IgD-negative memory B cell (primary cell): ENCODE results near the gene CHCT1. TPM values are rescaled to one million over a fixed set of nuclear protein-coding genes. Genes with fewer than 3 reads are reported as not detected.
"Not testable (repeated sequence)": the region's sequence is repeated elsewhere in the genome, so short reads cannot be mapped to it uniquely, and the experiment has no call there.

Experiments used
- H3K27ac Mint-ChIP-seq, 3 donors: one replicate each; pipeline ENCODE4 v1.8.0; 2020 to 2022; ENCODE audit warnings: mild to moderate bottlenecking in 3 of 3, mixed read lengths in 3 of 3, moderate library complexity in 1 of 3
- H3K27me3 Mint-ChIP-seq: one replicate; pipeline ENCODE4 v1.8.0; 2021; ENCODE audit warnings: mixed read lengths
- H3K36me3 Mint-ChIP-seq: one replicate; pipeline ENCODE4 v1.8.0; 2020; ENCODE audit warnings: mild to moderate bottlenecking, mixed read lengths
- H3K4me1 Mint-ChIP-seq, 3 donors: one replicate each; pipeline ENCODE4 v1.8.0; 2020 to 2022; ENCODE audit warnings: mixed read lengths in 3 of 3, mild to moderate bottlenecking in 1 of 3
- H3K4me3 Mint-ChIP-seq, 4 donors: one replicate each; pipeline ENCODE4 v1.8.0; 2020 to 2022; ENCODE audit warnings: mild to moderate bottlenecking in 4 of 4, mixed read lengths in 4 of 4, moderate library complexity in 3 of 4
- H3K9me3 Mint-ChIP-seq, 3 donors: one replicate each; pipeline ENCODE4 v1.8.0; 2020 to 2021; ENCODE audit warnings: mixed read lengths in 3 of 3, mild to moderate bottlenecking in 1 of 3
- polyA plus RNA-seq: library from polyadenylated mRNA; unstranded; fragments of 300-500 nt; fragmentation: Illumina TruSeq; gene quantifications from one replicate; pipeline ENCODE4 v1.2.3, GENCODE V29; 2021

The CHCT1 gene
- polyA plus RNA-seq, 1 donor from 2014 or later = not detected

GRCh38 chr17:60419875-60420274 lies 2.4 kb upstream of the CHCT1 start:
- not testable (repeated sequence) for H3K36me3 Mint-ChIP-seq, H3K27me3 Mint-ChIP-seq, H3K9me3 Mint-ChIP-seq

DNA sequence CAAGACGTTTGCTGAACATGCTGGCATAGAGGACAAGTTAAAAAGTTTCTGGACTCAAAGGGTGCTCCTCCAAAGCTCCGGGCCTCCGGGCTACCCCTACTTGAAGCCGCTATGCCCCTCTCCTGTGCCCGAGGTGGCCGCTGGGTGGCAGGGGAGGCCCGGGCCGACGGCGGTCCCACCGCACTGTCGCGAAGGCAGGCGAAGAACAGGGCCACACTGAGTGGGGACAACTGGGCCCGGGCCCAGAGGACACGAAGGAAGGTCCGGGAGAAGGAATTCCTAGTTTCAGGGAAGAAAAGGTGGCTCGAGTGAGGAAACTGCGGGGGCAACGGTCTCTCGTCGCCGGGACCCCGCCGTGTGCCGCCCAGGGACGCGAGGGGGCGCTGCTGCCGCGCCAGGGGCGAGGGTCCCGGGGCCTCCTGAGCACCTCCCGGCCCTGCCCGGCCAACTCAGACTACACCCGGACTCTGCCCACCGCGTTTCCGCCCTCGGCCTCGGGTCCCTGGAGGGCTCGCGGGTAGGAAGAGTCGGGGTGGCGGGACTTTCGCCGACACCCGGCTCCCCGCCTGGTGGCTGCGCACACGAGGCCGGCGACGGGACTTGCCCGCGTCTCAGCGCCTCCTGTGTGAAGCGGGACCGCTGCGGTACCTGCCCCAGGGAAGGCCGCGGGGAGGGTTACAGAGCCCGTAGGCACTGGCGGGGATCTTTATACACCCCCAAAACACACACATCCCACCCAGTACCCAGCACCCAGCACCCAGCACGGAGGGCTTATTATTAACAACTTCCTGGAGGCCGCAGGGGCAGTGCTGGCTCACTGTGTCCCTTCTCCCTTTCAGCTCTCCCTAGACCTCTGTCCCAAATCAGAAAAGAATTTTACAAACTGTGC lies 772 bp upstream of the CHCT1 start:
- peak overlapping the region; percentile 80 to 93 (median 88) for H3K4me3 Mint-ChIP-seq
- peaks cover 2% of the 10 kb centered on the region for H3K36me3 Mint-ChIP-seq
- H3K27ac Mint-ChIP-seq = peak overlapping the region; percentile 82 to 93 (median 91)
- H3K9me3 Mint-ChIP-seq = peaks cover 0 to 3% (median 1%) of the 10 kb centered on the region in 3 donors
- peaks cover 8 to 10% (median 8%) of the 10 kb centered on the region in 3 donors for H3K4me1 Mint-ChIP-seq
- no peaks in the 10 kb centered on the region for H3K27me3 Mint-ChIP-seq

More at GRCh38 chr17:60419875-60420274, 2.4 kb upstream of the CHCT1 start:
- H3K27ac Mint-ChIP-seq, H3K4me3 Mint-ChIP-seq, H3K4me1 Mint-ChIP-seq: not testable (repeated sequence)

- Mint-ChIP-seq H3K27me3 (no peaks in the 10 kb centered on the region), H3K4me3 (peak overlapping the region in 1 of 4 donors; percentile 54), H3K9me3 (peaks cover 0 to 3% (median 0%) of the 10 kb centered on the region in 3 donors), H3K4me1 (peaks cover 8 to 10% (median 8%) of the 10 kb centered on the region in 3 donors), H3K36me3 (peaks cover 2% of the 10 kb centered on the region), H3K27ac (peak overlapping the region in 1 of 3 donors; percentile 9)
Measured at GRCh38 chr17:60423865-60424264, 1.6 kb downstream of the CHCT1 start.

GRCh38 chr17:60425626-60426025 lies 3.3 kb downstream of the CHCT1 start:
- Mint-ChIP-seq H3K27ac (peak overlapping the region in 2 of 3 donors; percentile 33 to 52), H3K27me3 (no peaks in the 10 kb centered on the region), H3K4me3 (peak overlapping the region in 1 of 4 donors; percentile 59), H3K9me3 (peaks cover 0 to 3% (median 0%) of the 10 kb centered on the region in 3 donors), H3K36me3 (peaks cover 2% of the 10 kb centered on the region), H3K4me1 (peaks cover 8 to 10% (median 8%) of the 10 kb centered on the region in 3 donors)

- H3K4me3 Mint-ChIP-seq = no peak overlapping the region
- no peaks in the 10 kb centered on the region for H3K27me3 Mint-ChIP-seq
- peaks cover 0 to 3% (median 0%) of the 10 kb centered on the region in 3 donors for H3K9me3 Mint-ChIP-seq
- H3K36me3 Mint-ChIP-seq = peaks cover 4% of the 10 kb centered on the region
- no peak overlapping the region for H3K27ac Mint-ChIP-seq
- H3K4me1 Mint-ChIP-seq = peaks cover 4% of the 10 kb centered on the region in 3 donors
Measured at GRCh38 chr17:60426596-60426995, 4.3 kb downstream of the CHCT1 start.

DNA sequence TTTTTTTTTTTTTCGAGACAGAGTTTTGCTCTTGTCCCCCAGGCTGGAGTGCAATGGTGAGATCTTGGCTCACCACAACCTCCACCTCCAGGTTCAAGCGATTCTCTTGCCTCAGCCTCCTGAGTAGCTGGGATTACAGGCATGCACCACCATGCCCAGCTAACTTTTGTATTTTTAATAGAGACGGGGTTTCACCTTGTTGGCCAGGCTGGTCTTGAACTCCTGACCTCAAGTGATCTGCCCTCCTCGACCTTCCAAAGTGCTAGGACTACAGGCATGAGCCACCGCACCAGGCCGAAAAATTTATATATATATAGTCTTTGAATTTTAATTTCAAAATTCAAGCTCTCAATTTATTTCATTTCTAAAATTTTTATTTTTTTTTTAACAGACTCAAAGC lies 6.2 kb downstream of the CHCT1 start:
- not testable (repeated sequence) for H3K4me1 Mint-ChIP-seq, H3K9me3 Mint-ChIP-seq, H3K4me3 Mint-ChIP-seq, H3K27me3 Mint-ChIP-seq, H3K36me3 Mint-ChIP-seq
- H3K27ac Mint-ChIP-seq = peak overlapping the region in 1 of 3 donors; percentile 35

DNA sequence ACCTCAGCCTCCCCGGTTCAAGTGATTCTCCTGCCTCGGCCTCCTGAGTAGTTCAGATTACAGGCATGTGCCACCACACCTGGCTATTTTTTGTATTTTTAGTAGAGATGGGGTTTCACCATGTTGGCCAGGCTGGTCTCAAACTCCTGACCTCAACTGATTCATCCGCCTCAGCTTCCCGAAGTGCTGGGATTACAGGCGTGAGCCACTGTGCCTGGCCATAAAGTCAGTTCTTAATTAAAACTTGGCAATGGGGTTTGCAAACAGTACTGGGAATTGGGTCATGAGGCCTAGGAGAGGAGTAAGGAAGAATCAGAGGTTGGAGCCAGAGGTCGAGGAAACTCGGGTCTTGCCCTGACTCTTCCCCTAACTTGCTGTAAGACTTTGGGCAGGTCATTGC lies 8.3 kb downstream of the CHCT1 start:
- H3K27me3 Mint-ChIP-seq, H3K4me3 Mint-ChIP-seq, H3K36me3 Mint-ChIP-seq, H3K27ac Mint-ChIP-seq, H3K9me3 Mint-ChIP-seq, H3K4me1 Mint-ChIP-seq: not testable (repeated sequence)

- H3K4me3 Mint-ChIP-seq = peak overlapping the region in 1 of 4 donors; percentile 20
- H3K27me3 Mint-ChIP-seq, H3K4me1 Mint-ChIP-seq, H3K27ac Mint-ChIP-seq, H3K9me3 Mint-ChIP-seq, H3K36me3 Mint-ChIP-seq: not testable (repeated sequence)
Measured at GRCh38 chr17:60433021-60433997, 11.0 kb downstream of the CHCT1 start.

- Mint-ChIP-seq H3K27ac (peak overlapping the region in 1 of 3 donors; percentile 49), H3K4me1 (peaks cover 2 to 5% (median 2%) of the 10 kb centered on the region in 3 donors), H3K36me3 (peaks cover 2% of the 10 kb centered on the region), H3K4me3 (no peak overlapping the region), H3K27me3 (peaks cover 2% of the 10 kb centered on the region), H3K9me3 (peaks cover 0 to 7% (median 6%) of the 10 kb centered on the region in 3 donors)
Measured at GRCh38 chr17:60435244-60436167, 13.2 kb downstream of the CHCT1 start.

- Mint-ChIP-seq H3K36me3 (no peaks in the 10 kb centered on the region), H3K27ac (no peak overlapping the region), H3K9me3 (peaks cover 0 to 7% (median 6%) of the 10 kb centered on the region in 3 donors), H3K27me3 (peaks cover 2% of the 10 kb centered on the region), H3K4me3 (no peak overlapping the region), H3K4me1 (peaks cover 2 to 5% (median 2%) of the 10 kb centered on the region in 3 donors)
Measured at GRCh38 chr17:60436676-60437075, 14.4 kb downstream of the CHCT1 start.

- no peaks in the 10 kb centered on the region for H3K9me3 Mint-ChIP-seq
- no peak overlapping the region for H3K27ac Mint-ChIP-seq
- H3K27me3 Mint-ChIP-seq = peaks cover 2% of the 10 kb centered on the region
- peaks cover 2 to 5% (median 2%) of the 10 kb centered on the region in 3 donors for H3K4me1 Mint-ChIP-seq
- H3K36me3 Mint-ChIP-seq = no peaks in the 10 kb centered on the region
- no peak overlapping the region for H3K4me3 Mint-ChIP-seq
Measured at GRCh38 chr17:60439501-60439900, 17.2 kb downstream of the CHCT1 start.

DNA sequence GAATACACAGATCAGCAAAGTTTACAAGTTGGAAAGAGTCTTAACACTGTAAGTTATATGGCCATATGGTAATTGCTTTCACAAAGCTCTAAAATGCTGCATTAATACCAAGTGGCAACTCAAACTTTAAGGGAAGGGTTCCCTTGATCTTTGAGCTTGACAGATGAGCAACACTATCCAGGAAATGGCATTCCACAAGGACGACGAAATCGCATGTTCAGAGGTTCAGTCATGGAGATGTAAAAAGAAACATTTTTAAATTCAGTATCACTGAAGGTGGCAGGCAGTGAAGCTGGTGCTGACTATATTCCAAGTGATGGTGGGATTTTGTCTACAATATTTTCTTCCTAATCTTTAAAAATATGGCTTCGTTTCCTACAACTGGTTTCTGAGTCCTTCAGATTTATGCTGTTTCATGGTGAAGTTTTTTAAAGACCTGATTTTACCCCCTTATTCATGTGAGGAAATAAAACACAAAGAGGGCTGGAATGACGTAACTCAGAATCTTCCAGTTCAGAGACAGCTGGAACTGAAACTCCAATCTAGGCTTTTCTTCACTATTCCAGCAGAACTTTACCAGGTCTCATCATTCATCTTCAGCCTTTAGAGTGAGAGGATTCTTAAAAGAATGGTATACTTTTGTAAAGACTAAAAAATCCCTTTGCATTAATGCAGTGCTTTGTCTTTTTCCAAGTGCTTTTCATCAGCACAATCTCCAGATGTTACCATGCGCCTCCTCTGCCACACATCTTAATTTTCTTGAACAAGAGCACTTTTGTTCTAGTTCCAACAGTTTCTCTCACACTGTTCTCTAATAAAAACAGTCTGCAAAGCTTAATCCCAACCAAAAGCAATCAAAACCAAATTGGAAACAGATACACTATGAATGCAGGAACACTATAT lies 20.2 kb downstream of the CHCT1 start:
- Mint-ChIP-seq H3K4me1 (no peaks in the 10 kb centered on the region), H3K4me3 (no peak overlapping the region), H3K36me3 (no peaks in the 10 kb centered on the region), H3K27ac (peak overlapping the region in 1 of 3 donors; percentile 58), H3K27me3 (peaks cover 2% of the 10 kb centered on the region), H3K9me3 (no peaks in the 10 kb centered on the region)

- Mint-ChIP-seq H3K27me3 (no peaks in the 10 kb centered on the region), H3K36me3 (peaks cover 4% of the 10 kb centered on the region), H3K9me3 (no peaks in the 10 kb centered on the region)
Measured at GRCh38 chr17:60443713-60444112, 21.4 kb downstream of the CHCT1 start.

More at GRCh38 chr17:60443713-60444112, 21.4 kb downstream of the CHCT1 start:
- H3K4me3 Mint-ChIP-seq = no peak overlapping the region
- no peaks in the 10 kb centered on the region for H3K4me1 Mint-ChIP-seq
- no peak overlapping the region for H3K27ac Mint-ChIP-seq
